Panc1 (cell line): ENCODE data around the gene MND1. TPM values are rescaled to one million over a fixed set of nuclear protein-coding genes. Genes with fewer than 3 reads are reported as not detected.

Experiments
- ATAC-seq: fragments of 200-7000 bp; cut with Tn5 transposase; 2 replicates; pipeline ENCODE4 v1.9.1; 2020; ENCODE audit warnings: mild to moderate bottlenecking, moderate library complexity
- BruUV-seq: library from RNA; stranded (reverse); fragments of 400-500 nt; replicated peaks from 2 replicates; lab custom pipeline; 2021; lab: Mats Ljungman, UMichigan
- CTCF ChIA-PET: fragments of 300-600 bp; sonication (Branson Sonifier 250); formaldehyde crosslinking; loops from one replicate; lab custom pipeline; 2022; ENCODE audit warnings: antibody characterized with exemption; lab: Charles Lee
- POLR2A ChIA-PET: fragments of 300-600 bp; sonication (Branson Sonifier 250); formaldehyde crosslinking; loops from one replicate; lab custom pipeline; 2022; ENCODE audit warnings: antibody characterized with exemption; lab: Charles Lee
- DNase-seq: peaks from one replicate; pipeline ENCODE4 v3.0.0-alpha.2; 2010; ENCODE audit warnings: low read depth, low spot score
- H3K27ac ChIP-seq: 2 replicates; pipeline ENCODE4 v1.5.1; 2011; ENCODE audit warnings: mild to moderate bottlenecking, low read length, inconsistent platforms
- H3K27me3 ChIP-seq: fragments of 200-500 bp; sonication (Bioruptor generic); 2 replicates; pipeline ENCODE4 v1.6.0; 2014; ENCODE audit warnings: low read length, inconsistent platforms; ENCODE audit not compliant: control insufficient read depth, insufficient read depth
- H3K36me3 ChIP-seq: fragments of 200-500 bp; sonication (Bioruptor generic); 2 replicates; pipeline ENCODE4 v1.5.1; 2014; ENCODE audit warnings: inconsistent platforms, mild to moderate bottlenecking, low read length, moderate library complexity; ENCODE audit not compliant: control insufficient read depth, insufficient read depth
- H3K4me1 ChIP-seq: 2 replicates; pipeline ENCODE4 v1.5.1; 2011; ENCODE audit warnings: inconsistent platforms, mild to moderate bottlenecking, low read length, moderate library complexity; ENCODE audit not compliant: control insufficient read depth, insufficient read depth
- H3K4me3 ChIP-seq, 2 experiments: 2 replicates each; pipeline ENCODE4 v1.5.1; 2011 to 2012; ENCODE audit warnings: low read depth in 2 of 2, low read length in 2 of 2, mild to moderate bottlenecking in 2 of 2, inconsistent platforms in 1 of 2, moderate library complexity in 1 of 2
- H3K9me3 ChIP-seq: fragments of 200-500 bp; sonication (Bioruptor generic); 2 replicates; pipeline ENCODE4 v1.5.1; 2014; ENCODE audit warnings: low read depth, mild to moderate bottlenecking, inconsistent platforms, low read length, moderate library complexity; ENCODE audit not compliant: control insufficient read depth, insufficient read depth
- POLR2AphosphoS5 ChIP-seq: IDR thresholded peaks from 2 replicates; pipeline ENCODE4 v1.6.1; 2012; ENCODE audit warnings: mild to moderate bottlenecking, low read depth, low read length, moderate library complexity
- REST ChIP-seq, 2 experiments: IDR thresholded peaks; 2 replicates each; pipeline ENCODE4 v1.6.1; 2011 to 2012; ENCODE audit warnings: low read depth in 2 of 2, control low read depth in 1 of 2, low read length in 1 of 2, mild to moderate bottlenecking in 1 of 2, moderate library complexity in 1 of 2; ENCODE audit not compliant: insufficient read depth in 1 of 2
- SIN3A ChIP-seq: IDR thresholded peaks from 2 replicates; pipeline ENCODE4 v1.6.1; 2012; ENCODE audit warnings: low read depth, mild to moderate bottlenecking, low read length, moderate library complexity, borderline replicate concordance; ENCODE audit not compliant: insufficient read depth
- TCF7L2 ChIP-seq: IDR thresholded peaks from 2 replicates; pipeline ENCODE4 v1.6.1; 2011; ENCODE audit warnings: mild to moderate bottlenecking, low read depth, low read length, inconsistent platforms
- in situ Hi-C: cut with HindIII; loops from 2 replicates; pipeline ENCODE4 v1.10.0; 2016; ENCODE audit warnings: low sequenced_read_pairs, low pct_unique_long_range_greater_than_20kb
- intact Hi-C: fragments of 100-400 bp; cut with micrococcal nuclease; formaldehyde crosslinking; loops from one replicate; pipeline ENCODE4 v1.10.0; 2022; ENCODE audit not compliant: unreplicated experiment
- total RNA-seq: library from RNA; stranded (reverse); gene quantifications from one replicate; pipeline ENCODE4 v1.2.1, GENCODE V29; 2021; ENCODE audit not compliant: unreplicated experiment
- TF ChIP-seq, protein P1 (sequence below): fragments of 450-650 bp; IDR thresholded peaks from 2 replicates; pipeline ENCODE4 v1.5.1; 2017; ENCODE audit warnings: mild to moderate bottlenecking

MND1 gene
- total RNA-seq, 1 experiment from 2014 or later: 9.4 TPM

- Histone ChIP-seq H3K36me3 (no peaks in the 10 kb centered on the region; the same call in 1 of the 2 replicates), H3K27ac (no peak overlapping the region), H3K4me3 (no peak overlapping the region), H3K27me3 (no peaks in the 10 kb centered on the region), H3K4me1 (no peaks in the 10 kb centered on the region), H3K9me3 (peaks cover 4% of the 10 kb centered on the region)
- ChIA-PET CTCF (no interaction called here), POLR2A (no interaction called here)
- in situ Hi-C loops (no loop called here), intact Hi-C loops (no loop called here)
- no TSS peak for BruUV-seq
- ATAC-seq (no peak), DNase-seq (no peak)
- TF ChIP-seq POLR2AphosphoS5 (no peak), TCF7L2 (no peak), REST (IDR thresholded peaks at IDR 0.05; ENCODE audit: insufficient read depth in 1 of 2, low read depth in 2 of 2, low read length in 1 of 2) (no peak), SIN3A (no peak)
- TF ChIP-seq, protein P1, sequence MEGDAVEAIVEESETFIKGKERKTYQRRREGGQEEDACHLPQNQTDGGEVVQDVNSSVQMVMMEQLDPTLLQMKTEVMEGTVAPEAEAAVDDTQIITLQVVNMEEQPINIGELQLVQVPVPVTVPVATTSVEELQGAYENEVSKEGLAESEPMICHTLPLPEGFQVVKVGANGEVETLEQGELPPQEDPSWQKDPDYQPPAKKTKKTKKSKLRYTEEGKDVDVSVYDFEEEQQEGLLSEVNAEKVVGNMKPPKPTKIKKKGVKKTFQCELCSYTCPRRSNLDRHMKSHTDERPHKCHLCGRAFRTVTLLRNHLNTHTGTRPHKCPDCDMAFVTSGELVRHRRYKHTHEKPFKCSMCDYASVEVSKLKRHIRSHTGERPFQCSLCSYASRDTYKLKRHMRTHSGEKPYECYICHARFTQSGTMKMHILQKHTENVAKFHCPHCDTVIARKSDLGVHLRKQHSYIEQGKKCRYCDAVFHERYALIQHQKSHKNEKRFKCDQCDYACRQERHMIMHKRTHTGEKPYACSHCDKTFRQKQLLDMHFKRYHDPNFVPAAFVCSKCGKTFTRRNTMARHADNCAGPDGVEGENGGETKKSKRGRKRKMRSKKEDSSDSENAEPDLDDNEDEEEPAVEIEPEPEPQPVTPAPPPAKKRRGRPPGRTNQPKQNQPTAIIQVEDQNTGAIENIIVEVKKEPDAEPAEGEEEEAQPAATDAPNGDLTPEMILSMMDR: no peak
Observed at GRCh38 chr4:153369021-153369420, 24.5 kb downstream of the MND1 start.

GRCh38 chr4:153371701-153372234, 27.3 kb downstream of the MND1 start:
- BruUV-seq: no TSS peak
- ATAC-seq: no peak

More at GRCh38 chr4:153371701-153372234, 27.3 kb downstream of the MND1 start:
- intact Hi-C loops (no loop called here), in situ Hi-C loops (no loop called here)
- H3K27me3 ChIP-seq: no peaks in the 10 kb centered on the region
- no peak overlapping the region for H3K4me3 ChIP-seq
- no peak for DNase-seq
- peaks cover 4% of the 10 kb centered on the region for H3K9me3 ChIP-seq
- no peak overlapping the region for H3K27ac ChIP-seq
- POLR2A ChIA-PET: no interaction called here
- CTCF ChIA-PET: no interaction called here
- H3K36me3 ChIP-seq: no peaks in the 10 kb centered on the region; the same call in 1 of the 2 replicates
- H3K4me1 ChIP-seq: no peaks in the 10 kb centered on the region
- TF ChIP-seq SIN3A (no peak), TCF7L2 (no peak), REST (IDR thresholded peaks at IDR 0.05; ENCODE audit: insufficient read depth in 1 of 2, low read depth in 2 of 2, low read length in 1 of 2) (no peak), POLR2AphosphoS5 (no peak)
- TF ChIP-seq, protein P1: no peak
